Thoracic aorta (tissue), 2 donors: Measurements from ENCODE around the gene VPS4B. TPM values are rescaled to one million over a fixed set of nuclear protein-coding genes. Genes with fewer than 3 reads are reported as not detected.

Experiments used
- ATAC-seq: fragments of 150-250 bp; one replicate; pipeline ENCODE4 v1.8.0; 2017; ENCODE audit warnings: low read depth; ENCODE audit not compliant: insufficient number of reproducible peaks, low FRiP score
- DNase-seq: peaks from one replicate; pipeline ENCODE4 v3.0.0-alpha.2; 2020; ENCODE audit warnings: low spot score
- H3K27ac ChIP-seq, 2 donors: fragments of 200-600 bp; sonication (generic); 1 replicate in 1 of 2; 2 replicates in 1 of 2; pipeline ENCODE4 v1.5.1; 2016; ENCODE audit warnings: mild to moderate bottlenecking in 2 of 2, moderate library complexity in 2 of 2
- H3K27me3 ChIP-seq: fragments of 200-600 bp; sonication (generic); replicated peaks from 2 replicates; pipeline ENCODE4 v1.6.0; 2016; ENCODE audit warnings: mild to moderate bottlenecking; ENCODE audit not compliant: insufficient read depth
- H3K36me3 ChIP-seq: fragments of 200-600 bp; sonication (generic); one replicate; pipeline ENCODE4 v1.5.1; 2016
- H3K4me1 ChIP-seq, 2 donors: fragments of 200-600 bp; sonication (generic); 1 replicate in 1 of 2; 2 replicates in 1 of 2; pipeline versions ENCODE4 v1.5.1 to v1.6.0; 2016; ENCODE audit warnings: low read depth in 2 of 2, mild to moderate bottlenecking in 1 of 2; ENCODE audit not compliant: control insufficient read depth in 1 of 2
- H3K4me3 ChIP-seq: fragments of 200-600 bp; sonication (generic); 2 replicates; pipeline ENCODE4 v1.5.1; 2016; ENCODE audit warnings: mild to moderate bottlenecking
- H3K9me3 ChIP-seq: fragments of 200-600 bp; sonication (generic); 2 replicates; pipeline ENCODE4 v1.5.1; 2016
- CTCF ChIP-seq: fragments of 200-600 bp; sonication (generic); IDR thresholded peaks from one replicate; pipeline ENCODE4 v1.5.1; 2019; ENCODE audit warnings: antibody characterized with exemption
- total RNA-seq, 2 donors: library from RNA; depleted of rRNA; stranded (reverse); fragments of >200 nt; gene quantifications; one replicate each; pipeline versions ENCODE4 v1.1.0 to v1.2.3, GENCODE V29; 2016

VPS4B gene
- total RNA-seq, 2 donors from 2014 or later, result 25.5 to 49.9 TPM

- Histone ChIP-seq H3K4me3 (peak overlapping the region; percentile 91), H3K4me1 (peaks cover 4 to 32% of the 10 kb centered on the region in 2 donors), H3K27me3 (no peaks in the 10 kb centered on the region), H3K9me3 (no peaks in the 10 kb centered on the region), H3K27ac (peak overlapping the region; percentile 96 to 97), H3K36me3 (no peaks in the 10 kb centered on the region)
- DNase-seq (no peak), ATAC-seq (peak; percentile 49)
- no peak for TF ChIP-seq CTCF
Observed at GRCh38 chr18:63422864-63423304, 608 bp upstream of the VPS4B start.

DNA sequence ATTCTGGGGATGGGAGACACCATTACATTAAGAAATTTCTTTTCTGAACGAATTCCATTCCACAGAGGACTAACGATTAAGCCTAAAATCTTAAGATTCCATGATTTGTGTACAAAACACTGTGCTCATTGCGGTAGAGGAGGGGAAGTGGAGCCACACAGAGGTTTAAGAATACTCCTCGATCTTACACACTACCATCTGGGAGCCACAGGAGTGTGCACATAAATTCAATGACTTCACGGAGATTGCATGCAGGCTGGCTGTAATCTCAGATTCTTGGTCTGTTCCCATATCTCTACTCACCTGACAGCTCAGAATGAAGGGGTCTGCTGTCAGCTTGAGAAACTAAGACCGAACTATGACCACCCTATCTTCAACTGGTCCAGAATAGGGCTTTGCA is 762 bp downstream of the VPS4B start:
- H3K27ac ChIP-seq, result peak overlapping the region; percentile 96 to 97
- H3K36me3 ChIP-seq, result no peaks in the 10 kb centered on the region
- no peaks in the 10 kb centered on the region for H3K9me3 ChIP-seq
- no peak for TF ChIP-seq CTCF
- H3K4me3 ChIP-seq, result peak overlapping the region; percentile 91
- DNase-seq, result no peak
- ATAC-seq, result no peak
- peaks cover 4 to 32% of the 10 kb centered on the region in 2 donors for H3K4me1 ChIP-seq
- H3K27me3 ChIP-seq, result no peaks in the 10 kb centered on the region

DNA sequence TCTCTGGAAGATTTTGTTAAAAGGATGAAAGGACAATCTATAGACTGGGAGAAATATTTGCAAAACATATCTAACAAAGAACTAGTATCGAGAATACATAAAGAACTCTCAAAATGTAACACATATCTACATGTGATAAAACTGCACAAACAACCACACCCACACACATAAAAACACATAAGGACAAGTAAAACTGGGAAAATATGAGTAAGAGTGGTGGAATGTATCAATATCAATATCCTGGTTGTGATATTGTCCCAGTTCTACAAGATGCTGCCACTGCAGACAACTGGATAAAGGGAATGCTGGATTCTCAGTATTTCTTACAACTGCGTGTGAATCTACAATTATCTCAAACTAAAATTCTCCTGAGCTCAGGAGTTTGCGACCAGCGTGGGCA is 9.3 kb downstream of the VPS4B start:
- Histone ChIP-seq H3K27ac (no peak overlapping the region), H3K27me3 (no peaks in the 10 kb centered on the region), H3K36me3 (peaks cover 31% of the 10 kb centered on the region), H3K4me1 (no peaks in the 10 kb centered on the region), H3K4me3 (no peak overlapping the region), H3K9me3 (no peaks in the 10 kb centered on the region)
- no peak for ATAC-seq
- no peak for TF ChIP-seq CTCF
- no peak for DNase-seq

DNA sequence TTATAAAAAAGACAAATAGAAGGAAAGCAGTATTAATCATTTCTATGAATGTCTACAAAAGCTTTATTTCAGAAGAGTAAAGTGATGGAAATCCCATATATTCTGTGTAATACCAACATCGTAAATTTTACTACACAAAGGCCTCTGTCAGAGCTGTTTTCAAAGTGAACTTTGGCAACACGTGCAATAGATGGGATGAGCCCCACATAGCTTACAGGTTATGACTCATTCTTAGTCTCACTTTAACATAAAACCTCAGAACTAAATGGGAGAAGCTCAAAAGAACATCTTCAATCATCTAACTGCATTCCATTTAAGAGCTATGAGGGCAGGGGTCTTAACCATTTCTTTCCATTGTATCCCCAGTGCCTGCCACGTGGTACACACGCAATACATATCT is 11.5 kb downstream of the VPS4B start:
- Histone ChIP-seq H3K36me3 (peaks cover 28% of the 10 kb centered on the region), H3K9me3 (no peaks in the 10 kb centered on the region), H3K27me3 (no peaks in the 10 kb centered on the region), H3K4me3 (no peak overlapping the region), H3K27ac (no peak overlapping the region), H3K4me1 (peaks cover 0 to 6% of the 10 kb centered on the region in 2 donors)
- DNase-seq (no peak), ATAC-seq (no peak)
- TF ChIP-seq CTCF, result no peak

DNA sequence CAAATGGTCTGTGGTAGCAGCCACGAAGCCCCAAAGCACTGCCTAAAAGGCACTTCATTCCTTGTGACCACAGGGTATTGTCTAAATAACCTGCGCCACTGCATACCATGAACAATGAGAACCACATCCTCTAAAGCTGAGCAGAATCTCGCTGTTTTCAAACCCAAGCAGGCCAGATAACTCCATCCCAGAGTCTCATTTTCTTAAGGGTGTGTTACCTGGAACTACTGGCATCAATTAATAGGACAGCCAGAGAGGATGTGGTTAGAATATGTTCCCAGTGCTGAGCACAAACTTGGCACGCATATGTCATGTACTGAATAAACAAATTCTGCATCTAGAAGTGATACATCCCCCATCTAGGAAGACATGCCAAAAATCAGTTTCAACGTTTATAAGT is 13.0 kb downstream of the VPS4B start:
- H3K4me1 ChIP-seq, result peaks cover 0 to 7% of the 10 kb centered on the region in 2 donors
- ATAC-seq (no peak), DNase-seq (no peak)
- no peak overlapping the region for H3K4me3 ChIP-seq
- TF ChIP-seq CTCF, result no peak
- no peak overlapping the region for H3K27ac ChIP-seq
- H3K36me3 ChIP-seq, result peaks cover 28% of the 10 kb centered on the region
- H3K27me3 ChIP-seq, result no peaks in the 10 kb centered on the region
- H3K9me3 ChIP-seq, result no peaks in the 10 kb centered on the region
